Lower lobe of right lung (tissue), 2 donors: Measurements from ENCODE around the gene NSD2. TPM values are rescaled to one million over a fixed set of nuclear protein-coding genes. Genes with fewer than 3 reads are reported as not detected.

Experiments
- ATAC-seq, 2 donors: fragments of 200-7000 bp; cut with Tn5 transposase; one replicate each; pipeline ENCODE4 v1.9.1; 2020 to 2022; ENCODE audit warnings: mild to moderate bottlenecking in 2 of 2, moderate library complexity in 2 of 2
- DNase-seq: peaks from one replicate; pipeline ENCODE4 v3.0.0-alpha.2; 2020
- H3K27ac ChIP-seq: fragments of 200-600 bp; one replicate; pipeline ENCODE4 v1.8.0; 2022
- H3K27me3 ChIP-seq: fragments of 200-600 bp; one replicate; pipeline ENCODE4 v1.8.0; 2022; ENCODE audit warnings: low read depth
- H3K36me3 ChIP-seq: fragments of 200-600 bp; one replicate; pipeline ENCODE4 v1.8.0; 2022; ENCODE audit warnings: mild to moderate bottlenecking
- H3K4me1 ChIP-seq: fragments of 200-600 bp; one replicate; pipeline ENCODE4 v1.8.0; 2022
- H3K4me3 ChIP-seq: fragments of 200-600 bp; one replicate; pipeline ENCODE4 v1.8.0; 2022; ENCODE audit warnings: mild to moderate bottlenecking
- H3K9me3 ChIP-seq: fragments of 200-600 bp; one replicate; pipeline ENCODE4 v1.8.0; 2022
- CTCF ChIP-seq: fragments of 200-600 bp; IDR thresholded peaks from one replicate; pipeline ENCODE4 v1.8.0; 2022; ENCODE audit warnings: antibody characterized with exemption, mild to moderate bottlenecking
- intact Hi-C: fragments of 100-400 bp; cut with DNase I; formaldehyde crosslinking; loops from one replicate; pipeline ENCODE4 v1.11.0; 2022
- total RNA-seq: library from RNA; stranded (reverse); fragmentation: NEBNext Ultra II Directional; extraction: Animal tissue kit (Norgen Biotek cat#: 25700); gene quantifications from one replicate; pipeline ENCODE4 v1.2.1, GENCODE V29; 2021
- donor health status: DM: no; HTN: yes; CAD: no; lungs with severe emphysema.

Gene NSD2
- total RNA-seq, 1 donor from 2014 or later = 52.9 TPM

GRCh38 chr4:1851575-1852410 lies 19.4 kb upstream of the NSD2 start:
- ATAC-seq (no peak), DNase-seq (no peak)
- Histone ChIP-seq H3K9me3 (no peaks in the 10 kb centered on the region), H3K27me3 (no peaks in the 10 kb centered on the region), H3K36me3 (peaks cover 21% of the 10 kb centered on the region), H3K4me1 (peaks cover 29% of the 10 kb centered on the region), H3K27ac (no peak overlapping the region), H3K4me3 (no peak overlapping the region)
- intact Hi-C loops = no loop called here
- no peak for TF ChIP-seq CTCF

- no peak for ATAC-seq
- Histone ChIP-seq H3K4me1 (peaks cover 37% of the 10 kb centered on the region), H3K27ac (no peak overlapping the region), H3K27me3 (no peaks in the 10 kb centered on the region), H3K36me3 (peaks cover 9% of the 10 kb centered on the region), H3K4me3 (no peak overlapping the region), H3K9me3 (no peaks in the 10 kb centered on the region)
- intact Hi-C loops = no loop called here
- TF ChIP-seq CTCF = no peak
- DNase-seq = no peak
Measured at GRCh38 chr4:1852904-1853623, 18.1 kb upstream of the NSD2 start.

- H3K36me3 ChIP-seq = no peaks in the 10 kb centered on the region
- H3K9me3 ChIP-seq = no peaks in the 10 kb centered on the region
- intact Hi-C loops = no loop called here
- no peaks in the 10 kb centered on the region for H3K27me3 ChIP-seq
- H3K27ac ChIP-seq = peak overlapping the region; percentile 84
- H3K4me1 ChIP-seq = peaks cover 37% of the 10 kb centered on the region
- H3K4me3 ChIP-seq = peak overlapping the region; percentile 96
- DNase-seq (no peak), ATAC-seq (no peak)
- no peak for TF ChIP-seq CTCF
Measured at GRCh38 chr4:1854752-1855151, 16.4 kb upstream of the NSD2 start.

- peak overlapping the region; percentile 84 for H3K27ac ChIP-seq
- DNase-seq = peak; percentile 60
- peak; percentile 35 to 53 for ATAC-seq
- H3K9me3 ChIP-seq = no peaks in the 10 kb centered on the region
- no peaks in the 10 kb centered on the region for H3K36me3 ChIP-seq
- TF ChIP-seq CTCF = no peak
- peaks cover 37% of the 10 kb centered on the region for H3K4me1 ChIP-seq
- no peaks in the 10 kb centered on the region for H3K27me3 ChIP-seq
- H3K4me3 ChIP-seq = peak overlapping the region; percentile 96
- intact Hi-C loops = no loop called here
Measured at GRCh38 chr4:1855333-1856070, 15.7 kb upstream of the NSD2 start.
